HepG2 (cell line): Measurements from ENCODE around the gene ADCY1. TPM values are rescaled to one million over a fixed set of nuclear protein-coding genes. Genes with fewer than 3 reads are reported as not detected.

Source experiments
- ATAC-seq: fragments of 200-7000 bp; cut with Tn5 transposase; 3 replicates; pipeline ENCODE4 v1.9.1; 2020; ENCODE audit warnings: mild to moderate bottlenecking, moderate library complexity
- BruUV-seq: library from RNA; stranded (reverse); fragments of 400-500 nt; replicated peaks from 2 replicates; lab custom pipeline; 2021; lab: Mats Ljungman, UMichigan
- CTCF ChIA-PET: fragments of 300-600 bp; formaldehyde crosslinking; extraction: SDS; loops from one replicate; lab custom pipeline; 2021; ENCODE audit warnings: low total read pairs, inconsistent platforms, low intra/inter-chr PET ratio; lab: Yijun Ruan, JAX
- POLR2A ChIA-PET: fragments of 350-600 bp; sonication (Branson Sonifier 250); formaldehyde crosslinking; loops from one replicate; lab custom pipeline; 2020; ENCODE audit warnings: antibody characterized with exemption, inconsistent platforms; lab: Yijun Ruan, JAX
- DNase-seq: peaks from one replicate; pipeline ENCODE4 v3.0.0-alpha.2; 2015; ENCODE audit warnings: low spot score
- FAIRE-seq: peaks from 3 replicates; lab custom pipeline; 2011; peaks lifted over from hg19 to GRCh38; lab: Jason Lieb, UNC
- H2AFZ ChIP-seq: one replicate; pipeline ENCODE4 v1.6.1; 2011; ENCODE audit warnings: low read length, inconsistent platforms
- H3K27ac ChIP-seq: fragments of 300-600 bp; 3 replicates; pipeline ENCODE4 v1.8.0; 2011; ENCODE audit warnings: mixed run types, mild to moderate bottlenecking, mixed read lengths, low read length, inconsistent platforms; ENCODE audit not compliant: insufficient read depth; ENCODE audit errors: extremely low read length
- H3K27me3 ChIP-seq, 2 experiments: fragments of 200-600 bp in 1 of 2; 2 replicates in 1 of 2; 3 replicates in 1 of 2; pipeline versions ENCODE4 v1.6.0 to v1.8.0; 2011; ENCODE audit warnings: low read length in 2 of 2, mild to moderate bottlenecking in 2 of 2, moderate library complexity in 2 of 2, inconsistent platforms in 1 of 2; ENCODE audit not compliant: insufficient read depth in 2 of 2, control insufficient read depth in 1 of 2
- H3K36me3 ChIP-seq, 2 experiments: fragments of 200-600 bp in 1 of 2; replicated peaks in 1 of 2; 2 replicates in 1 of 2; 3 replicates in 1 of 2; pipeline versions ENCODE4 v1.5.1 to v1.8.0; 2011; ENCODE audit warnings: low read length in 2 of 2, inconsistent platforms in 1 of 2; ENCODE audit not compliant: insufficient read depth in 2 of 2, control insufficient read depth in 1 of 2
- H3K4me1 ChIP-seq: 2 replicates; pipeline ENCODE4 v1.5.1; 2012; ENCODE audit warnings: low read length, inconsistent platforms; ENCODE audit not compliant: insufficient read depth
- H3K4me2 ChIP-seq: 2 replicates; pipeline ENCODE4 v1.6.0; 2011; ENCODE audit warnings: low read depth, low read length, inconsistent platforms
- H3K4me3 ChIP-seq, 3 experiments: fragments of 200-600 bp in 1 of 3; sonication (generic), shearing (Covaris generic) in 1 of 3; replicated peaks in 1 of 3; 2 replicates each; pipeline ENCODE4 v1.5.1; 2011 to 2016; ENCODE audit warnings: low read length in 3 of 3, inconsistent platforms in 2 of 3, low read depth in 2 of 3, mild to moderate bottlenecking in 2 of 3, control low read depth in 1 of 3, mixed read lengths in 1 of 3; ENCODE audit not compliant: insufficient read depth in 1 of 3
- H3K79me2 ChIP-seq: one replicate; pipeline ENCODE4 v1.6.1; 2011; ENCODE audit warnings: low read length, inconsistent platforms; ENCODE audit not compliant: insufficient read depth
- H3K9ac ChIP-seq: 2 replicates; pipeline ENCODE4 v1.6.0; 2011; ENCODE audit warnings: mild to moderate bottlenecking, low read depth, low read length, inconsistent platforms; ENCODE audit not compliant: insufficient read depth
- H3K9me3 ChIP-seq: 2 replicates; pipeline ENCODE4 v1.5.1; 2012; ENCODE audit warnings: mild to moderate bottlenecking, low read length
- H4K20me1 ChIP-seq: 2 replicates; pipeline ENCODE4 v1.6.0; 2011; ENCODE audit warnings: inconsistent platforms, mild to moderate bottlenecking, low read length, moderate library complexity; ENCODE audit not compliant: insufficient read depth
- MYNN ChIP-seq: sonication (generic); formaldehyde crosslinking; IDR thresholded peaks from 2 replicates; pipeline ENCODE4 v1.4.0; 2020; ENCODE audit warnings: mild to moderate bottlenecking, low read depth, missing genetic modification reagents
- RELA ChIP-seq: sonication (generic); formaldehyde crosslinking; IDR thresholded peaks from 2 replicates; pipeline ENCODE4 v1.4.0; 2020; ENCODE audit warnings: missing genetic modification reagents
- RFX1 ChIP-seq: fragments of 450-650 bp; IDR thresholded peaks from 2 replicates; pipeline ENCODE4 v1.6.1; 2017
- RNF2 ChIP-seq: fragments of 450-650 bp; conservative IDR thresholded peaks from 2 replicates; pipeline ENCODE4 v1.6.1; 2016; ENCODE audit warnings: low read depth
- SIN3A ChIP-seq: IDR thresholded peaks from 2 replicates; pipeline ENCODE4 v1.6.1; 2011; ENCODE audit warnings: low read depth, mild to moderate bottlenecking, control low read depth, low read length, borderline replicate concordance
- STAT5B ChIP-seq: sonication (generic); formaldehyde crosslinking; IDR thresholded peaks from 2 replicates; pipeline ENCODE4 v1.4.0; 2020; ENCODE audit warnings: missing genetic modification reagents
- TCF7 ChIP-seq: sonication (generic); IDR thresholded peaks from 2 replicates; pipeline ENCODE4 v1.6.1; 2016; ENCODE audit warnings: antibody characterized with exemption, low read depth
- THYN1 ChIP-seq: sonication (generic); formaldehyde crosslinking; IDR thresholded peaks from 2 replicates; pipeline ENCODE4 v1.8.1; 2023; ENCODE audit warnings: low read depth, mild to moderate bottlenecking, moderate library complexity, missing genetic modification reagents, borderline replicate concordance
- ZBTB3 ChIP-seq: sonication (generic); formaldehyde crosslinking; IDR thresholded peaks from 2 replicates; pipeline ENCODE4 v1.4.0; 2020; ENCODE audit warnings: low read depth, mild to moderate bottlenecking, moderate library complexity, missing genetic modification reagents, borderline replicate concordance
- ZMYM3 ChIP-seq: sonication (generic); formaldehyde crosslinking; IDR thresholded peaks from 2 replicates; pipeline ENCODE4 v1.5.1; 2020; ENCODE audit warnings: mild to moderate bottlenecking, missing genetic modification reagents
- ZNF549 ChIP-seq: sonication (generic); formaldehyde crosslinking; IDR thresholded peaks from 2 replicates; pipeline ENCODE4 v1.5.0; 2020; ENCODE audit warnings: missing genetic modification reagents
- ZNF772 ChIP-seq: sonication (generic); formaldehyde crosslinking; IDR thresholded peaks from 2 replicates; pipeline ENCODE4 v1.5.0; 2020; ENCODE audit warnings: mild to moderate bottlenecking, missing genetic modification reagents
- ZNF788 ChIP-seq: sonication (generic); formaldehyde crosslinking; IDR thresholded peaks from 2 replicates; pipeline ENCODE4 v1.5.0; 2020; ENCODE audit warnings: mild to moderate bottlenecking, missing genetic modification reagents, borderline replicate concordance
- WGBS: methylation state at CpG from one replicate; pipeline ENCODE4 v1.1.6; 2017; ENCODE audit warnings: low lambda C conversion rate; 5-methylcytosine and 5-hydroxymethylcytosine counted together
- in situ Hi-C: cut with HindIII; loops from 2 replicates; pipeline ENCODE4 v1.10.0; 2017; ENCODE audit warnings: low pct_unique_long_range_greater_than_20kb; ENCODE audit not compliant: extremely low pct_ligation_motif_present
- intact Hi-C: fragments of 100-400 bp; cut with micrococcal nuclease; formaldehyde crosslinking; loops from one replicate; pipeline ENCODE4 v1.10.0; 2022; ENCODE audit not compliant: unreplicated experiment
- polyA plus RNA-seq, 8 experiments: library from polyadenylated mRNA; depleted of rRNA in 3 of 8; stranded (reverse) in 7 of 8; unstranded in 1 of 8; fragments of >200 nt; fragmentation: Illumina TruSeq in 4 of 8; extraction: Trizol in 4 of 8; gene quantifications; 2 replicates each; pipeline versions ENCODE4 v1.2.1 to v1.2.3, GENCODE V29; 2011 to 2016; ENCODE audit warnings: low read depth in 4 of 8, missing spikeins in 1 of 8, mixed read lengths in 1 of 8; ENCODE audit not compliant: insufficient read depth in 1 of 8
- total RNA-seq, 5 experiments: library from RNA; depleted of rRNA; stranded (reverse); fragments of >200 nt; fragmentation: Illumina TruSeq; extraction: Trizol; gene quantifications; 2 replicates each; pipeline ENCODE4 v1.2.3, GENCODE V29; 2016; ENCODE audit warnings: low read depth in 1 of 5
- TF ChIP-seq, protein P1 (sequence below): sonication (generic); formaldehyde crosslinking; IDR thresholded peaks from 2 replicates; pipeline ENCODE4 v1.5.0; 2020; ENCODE audit warnings: mild to moderate bottlenecking, missing genetic modification reagents, moderate library complexity
- TF ChIP-seq, protein P2 (sequence below): sonication (generic); formaldehyde crosslinking; IDR thresholded peaks from 2 replicates; pipeline ENCODE4 v1.5.0; 2020; ENCODE audit warnings: missing genetic modification reagents, mild to moderate bottlenecking, borderline replicate concordance
- TF ChIP-seq, protein P3 (sequence below): sonication (generic); formaldehyde crosslinking; IDR thresholded peaks from 2 replicates; pipeline ENCODE4 v1.9.0; 2021; ENCODE audit warnings: missing genetic modification reagents, mild to moderate bottlenecking, borderline replicate concordance
- TF ChIP-seq, protein P4 (sequence below): sonication (generic); formaldehyde crosslinking; IDR thresholded peaks from 2 replicates; pipeline ENCODE4 v1.4.0; 2020; ENCODE audit warnings: missing genetic modification reagents, borderline replicate concordance

The ADCY1 gene
- total and polyA plus RNA-seq, 2 of the 13 experiments (the other 11 are each of a cell fraction or from before 2014, with no cell fraction given): 0.80 to 1.2 TPM

DNA sequence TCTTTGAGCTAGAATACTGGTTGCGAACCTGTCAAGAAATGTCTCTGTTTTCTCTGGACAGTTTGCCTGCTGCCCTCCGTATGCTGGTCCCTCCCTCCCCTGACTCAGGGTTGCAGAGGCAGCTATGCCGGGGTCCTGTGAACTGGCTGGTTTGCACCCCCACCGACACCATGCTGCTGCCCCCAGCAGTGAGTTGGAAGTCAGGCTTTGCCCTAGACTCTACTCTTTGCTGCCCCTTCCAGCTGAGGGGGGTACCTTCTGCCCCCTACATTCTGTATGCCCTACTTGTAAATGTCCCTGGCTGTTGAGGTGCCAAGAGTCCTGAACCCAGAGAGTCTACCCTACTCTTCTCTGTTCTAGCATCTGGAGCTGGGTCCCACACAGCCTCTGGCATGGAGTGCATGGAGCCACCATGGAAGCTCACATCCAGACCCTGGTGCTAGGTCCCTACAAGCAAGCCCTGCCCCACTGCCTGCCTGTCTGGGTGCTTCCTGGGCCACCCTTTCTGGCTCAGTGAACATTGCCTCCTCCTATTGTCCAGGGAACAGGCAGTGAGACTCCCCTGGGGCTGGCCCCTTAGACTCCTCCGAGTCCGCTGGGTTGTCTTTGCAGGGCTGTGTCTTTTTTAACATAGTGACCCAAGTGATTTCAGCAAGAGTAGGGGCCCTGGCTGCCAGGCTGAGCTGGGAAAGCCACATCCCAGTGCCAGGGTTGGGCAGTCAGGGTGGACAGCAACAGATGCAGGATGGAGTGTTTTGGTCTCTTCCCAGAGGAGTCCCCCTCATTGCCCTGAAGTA lies 138.9 kb downstream of the ADCY1 start:
- Histone ChIP-seq H3K36me3 (no peaks in the 10 kb centered on the region), H3K4me2 (no peak overlapping the region), H3K4me1 (peaks cover 6% of the 10 kb centered on the region), H3K27ac (no peak overlapping the region), H3K4me3 (no peak overlapping the region), H3K9ac (no peak overlapping the region), H2AFZ (no peak overlapping the region), H4K20me1 (no peaks in the 10 kb centered on the region), H3K9me3 (no peaks in the 10 kb centered on the region), H3K79me2 (no peaks in the 10 kb centered on the region), H3K27me3 (peaks cover 3 to 5% of the 10 kb centered on the region in 2 experiments; a peak in 3 of 5 replicates)
- CTCF ChIA-PET: no interaction called here
- in situ Hi-C loops (no loop called here), intact Hi-C loops (no loop called here)
- BruUV-seq: no TSS peak
- DNase-seq (no peak), FAIRE-seq (no peak), ATAC-seq (no peak; the same call in 2 of the 3 replicates)
- WGBS: 82% methylated on average over 4 of the region's 6 CpGs
- POLR2A ChIA-PET: no interaction called here
- TF ChIP-seq RELA (CRISPR knock-in tag) (no peak), ZMYM3 (no peak), STAT5B (CRISPR knock-in tag) (no peak), ZNF772 (CRISPR knock-in tag) (no peak), THYN1 (CRISPR knock-in tag) (no peak), SIN3A (no peak), ZNF549 (CRISPR knock-in tag) (no peak), TCF7 (no peak), ZBTB3 (no peak), RNF2 (no peak), RFX1 (no peak), MYNN (CRISPR knock-in tag) (no peak), ZNF788 (CRISPR knock-in tag) (no peak)
- TF ChIP-seq, protein P1, sequence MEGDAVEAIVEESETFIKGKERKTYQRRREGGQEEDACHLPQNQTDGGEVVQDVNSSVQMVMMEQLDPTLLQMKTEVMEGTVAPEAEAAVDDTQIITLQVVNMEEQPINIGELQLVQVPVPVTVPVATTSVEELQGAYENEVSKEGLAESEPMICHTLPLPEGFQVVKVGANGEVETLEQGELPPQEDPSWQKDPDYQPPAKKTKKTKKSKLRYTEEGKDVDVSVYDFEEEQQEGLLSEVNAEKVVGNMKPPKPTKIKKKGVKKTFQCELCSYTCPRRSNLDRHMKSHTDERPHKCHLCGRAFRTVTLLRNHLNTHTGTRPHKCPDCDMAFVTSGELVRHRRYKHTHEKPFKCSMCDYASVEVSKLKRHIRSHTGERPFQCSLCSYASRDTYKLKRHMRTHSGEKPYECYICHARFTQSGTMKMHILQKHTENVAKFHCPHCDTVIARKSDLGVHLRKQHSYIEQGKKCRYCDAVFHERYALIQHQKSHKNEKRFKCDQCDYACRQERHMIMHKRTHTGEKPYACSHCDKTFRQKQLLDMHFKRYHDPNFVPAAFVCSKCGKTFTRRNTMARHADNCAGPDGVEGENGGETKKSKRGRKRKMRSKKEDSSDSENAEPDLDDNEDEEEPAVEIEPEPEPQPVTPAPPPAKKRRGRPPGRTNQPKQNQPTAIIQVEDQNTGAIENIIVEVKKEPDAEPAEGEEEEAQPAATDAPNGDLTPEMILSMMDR (CRISPR knock-in tag): no peak
- TF ChIP-seq, protein P2, sequence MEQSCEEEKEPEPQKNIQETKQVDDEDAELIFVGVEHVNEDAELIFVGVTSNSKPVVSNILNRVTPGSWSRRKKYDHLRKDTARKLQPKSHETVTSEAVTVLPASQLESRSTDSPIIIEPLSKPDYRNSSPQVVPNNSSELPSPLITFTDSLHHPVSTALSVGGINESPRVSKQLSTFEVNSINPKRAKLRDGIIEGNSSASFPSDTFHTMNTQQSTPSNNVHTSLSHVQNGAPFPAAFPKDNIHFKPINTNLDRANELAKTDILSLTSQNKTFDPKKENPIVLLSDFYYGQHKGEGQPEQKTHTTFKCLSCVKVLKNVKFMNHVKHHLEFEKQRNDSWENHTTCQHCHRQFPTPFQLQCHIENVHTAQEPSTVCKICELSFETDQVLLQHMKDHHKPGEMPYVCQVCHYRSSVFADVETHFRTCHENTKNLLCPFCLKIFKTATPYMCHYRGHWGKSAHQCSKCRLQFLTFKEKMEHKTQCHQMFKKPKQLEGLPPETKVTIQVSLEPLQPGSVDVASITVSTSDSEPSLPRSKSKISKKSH (CRISPR knock-in tag): no peak
- TF ChIP-seq, protein P3, sequence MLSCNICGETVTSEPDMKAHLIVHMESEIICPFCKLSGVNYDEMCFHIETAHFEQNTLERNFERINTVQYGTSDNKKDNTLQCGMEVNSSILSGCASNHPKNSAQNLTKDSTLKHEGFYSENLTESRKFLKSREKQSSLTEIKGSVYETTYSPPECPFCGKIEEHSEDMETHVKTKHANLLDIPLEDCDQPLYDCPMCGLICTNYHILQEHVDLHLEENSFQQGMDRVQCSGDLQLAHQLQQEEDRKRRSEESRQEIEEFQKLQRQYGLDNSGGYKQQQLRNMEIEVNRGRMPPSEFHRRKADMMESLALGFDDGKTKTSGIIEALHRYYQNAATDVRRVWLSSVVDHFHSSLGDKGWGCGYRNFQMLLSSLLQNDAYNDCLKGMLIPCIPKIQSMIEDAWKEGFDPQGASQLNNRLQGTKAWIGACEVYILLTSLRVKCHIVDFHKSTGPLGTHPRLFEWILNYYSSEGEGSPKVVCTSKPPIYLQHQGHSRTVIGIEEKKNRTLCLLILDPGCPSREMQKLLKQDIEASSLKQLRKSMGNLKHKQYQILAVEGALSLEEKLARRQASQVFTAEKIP (CRISPR knock-in tag): no peak
- TF ChIP-seq, protein P4, sequence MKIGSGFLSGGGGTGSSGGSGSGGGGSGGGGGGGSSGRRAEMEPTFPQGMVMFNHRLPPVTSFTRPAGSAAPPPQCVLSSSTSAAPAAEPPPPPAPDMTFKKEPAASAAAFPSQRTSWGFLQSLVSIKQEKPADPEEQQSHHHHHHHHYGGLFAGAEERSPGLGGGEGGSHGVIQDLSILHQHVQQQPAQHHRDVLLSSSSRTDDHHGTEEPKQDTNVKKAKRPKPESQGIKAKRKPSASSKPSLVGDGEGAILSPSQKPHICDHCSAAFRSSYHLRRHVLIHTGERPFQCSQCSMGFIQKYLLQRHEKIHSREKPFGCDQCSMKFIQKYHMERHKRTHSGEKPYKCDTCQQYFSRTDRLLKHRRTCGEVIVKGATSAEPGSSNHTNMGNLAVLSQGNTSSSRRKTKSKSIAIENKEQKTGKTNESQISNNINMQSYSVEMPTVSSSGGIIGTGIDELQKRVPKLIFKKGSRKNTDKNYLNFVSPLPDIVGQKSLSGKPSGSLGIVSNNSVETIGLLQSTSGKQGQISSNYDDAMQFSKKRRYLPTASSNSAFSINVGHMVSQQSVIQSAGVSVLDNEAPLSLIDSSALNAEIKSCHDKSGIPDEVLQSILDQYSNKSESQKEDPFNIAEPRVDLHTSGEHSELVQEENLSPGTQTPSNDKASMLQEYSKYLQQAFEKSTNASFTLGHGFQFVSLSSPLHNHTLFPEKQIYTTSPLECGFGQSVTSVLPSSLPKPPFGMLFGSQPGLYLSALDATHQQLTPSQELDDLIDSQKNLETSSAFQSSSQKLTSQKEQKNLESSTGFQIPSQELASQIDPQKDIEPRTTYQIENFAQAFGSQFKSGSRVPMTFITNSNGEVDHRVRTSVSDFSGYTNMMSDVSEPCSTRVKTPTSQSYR (CRISPR knock-in tag): no peak
